Left ventricle myocardium inferior (tissue), 1 donor: ENCODE measurements around the gene COL18A1. TPM values are rescaled to one million over a fixed set of nuclear protein-coding genes. Genes with fewer than 3 reads are reported as not detected.

Experiments used
- DNase-seq: peaks from one replicate; pipeline ENCODE4 v3.0.0-alpha.2; 2020
- H3K27ac ChIP-seq: fragments of 200-600 bp; replicated peaks from 2 replicates; pipeline ENCODE4 v1.8.0; 2021
- H3K27me3 ChIP-seq: fragments of 200-600 bp; 2 replicates; pipeline ENCODE4 v1.8.0; 2021; ENCODE audit warnings: low read depth
- H3K36me3 ChIP-seq: fragments of 200-600 bp; 2 replicates; pipeline ENCODE4 v1.8.0; 2021
- H3K4me1 ChIP-seq: fragments of 200-600 bp; 2 replicates; pipeline ENCODE4 v1.8.0; 2021
- H3K4me3 ChIP-seq: fragments of 200-600 bp; 2 replicates; pipeline ENCODE4 v1.8.0; 2021; ENCODE audit warnings: mild to moderate bottlenecking, moderate library complexity
- H3K9me3 ChIP-seq: fragments of 200-600 bp; replicated peaks from 2 replicates; pipeline ENCODE4 v1.8.0; 2021
- CTCF ChIP-seq: fragments of 200-600 bp; IDR thresholded peaks from 2 replicates; pipeline ENCODE4 v1.8.0; 2021; ENCODE audit warnings: antibody characterized with exemption, mild to moderate bottlenecking, borderline replicate concordance
- intact Hi-C: fragments of 100-400 bp; cut with micrococcal nuclease; formaldehyde crosslinking; loops from one replicate; pipeline ENCODE4 v1.11.0; 2022
- total RNA-seq: library from RNA; stranded (reverse); fragmentation: NEBNext Ultra II Directional; extraction: Animal tissue kit (Norgen Biotek cat#: 25700); gene quantifications from one replicate; pipeline ENCODE4 v1.2.1, GENCODE V29; 2021
- donor health status: DM: no; HTN: yes; CAD: no; lungs with severe emphysema.

COL18A1 gene
- total RNA-seq, 1 donor from 2014 or later, result 66.5 TPM

GRCh38 chr21:45556302-45556644, 151.3 kb downstream of the COL18A1 start:
- Histone ChIP-seq H3K27ac (peak overlapping the region; percentile 86), H3K4me1 (peaks cover 14% of the 10 kb centered on the region), H3K27me3 (peaks cover 31% of the 10 kb centered on the region), H3K9me3 (no peaks in the 10 kb centered on the region), H3K36me3 (no peaks in the 10 kb centered on the region), H3K4me3 (peak overlapping the region; percentile 72)
- TF ChIP-seq CTCF, result no peak
- no peak for DNase-seq
- intact Hi-C loops, result no loop called here

GRCh38 chr21:45556645-45557615, 152.0 kb downstream of the COL18A1 start:
- peaks cover 33% of the 10 kb centered on the region for H3K27me3 ChIP-seq
- H3K27ac ChIP-seq, result no peak overlapping the region
- H3K9me3 ChIP-seq, result no peaks in the 10 kb centered on the region
- H3K4me1 ChIP-seq, result peaks cover 14% of the 10 kb centered on the region
- no peak for TF ChIP-seq CTCF
- no peaks in the 10 kb centered on the region for H3K36me3 ChIP-seq
- intact Hi-C loops, result no loop called here
- H3K4me3 ChIP-seq, result no peak overlapping the region
- DNase-seq, result peak; percentile 14

DNA sequence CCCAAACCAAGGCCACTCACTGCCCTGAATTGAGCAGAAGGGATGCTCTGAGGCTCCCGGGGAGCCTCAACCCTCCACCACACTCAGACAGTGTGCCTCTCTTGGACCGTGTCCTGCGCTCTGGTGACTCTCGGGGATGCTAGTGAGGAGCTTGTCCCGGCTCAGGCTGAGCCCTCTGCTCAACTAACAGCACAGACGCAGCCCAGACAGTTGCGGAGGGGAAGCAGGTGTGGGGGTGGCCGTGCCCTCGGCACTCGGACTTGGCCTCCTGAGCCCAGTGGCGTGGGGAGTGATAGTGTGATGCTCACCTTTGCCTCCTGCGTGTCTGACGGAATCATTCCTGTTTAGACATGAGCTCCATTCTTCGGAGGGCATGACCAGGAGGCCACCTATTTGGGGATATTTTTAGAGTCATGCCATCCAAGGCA, 152.7 kb downstream of the COL18A1 start:
- DNase-seq, result no peak
- Histone ChIP-seq H3K4me1 (peaks cover 14% of the 10 kb centered on the region), H3K4me3 (no peak overlapping the region), H3K27me3 (peaks cover 33% of the 10 kb centered on the region), H3K36me3 (no peaks in the 10 kb centered on the region), H3K9me3 (no peaks in the 10 kb centered on the region), H3K27ac (no peak overlapping the region)
- intact Hi-C loops, result no loop called here
- TF ChIP-seq CTCF, result no peak

- no peaks in the 10 kb centered on the region for H3K36me3 ChIP-seq
- TF ChIP-seq CTCF, result no peak
- H3K4me1 ChIP-seq, result peaks cover 14% of the 10 kb centered on the region
- no peak overlapping the region for H3K4me3 ChIP-seq
- H3K27ac ChIP-seq, result no peak overlapping the region
- peak; percentile 11 for DNase-seq
- peaks cover 34% of the 10 kb centered on the region for H3K27me3 ChIP-seq
- intact Hi-C loops, result no loop called here
- peaks cover 5% of the 10 kb centered on the region for H3K9me3 ChIP-seq
These were observed 153.2 kb downstream of the COL18A1 start for GRCh38 chr21:45558044-45558721.

DNA sequence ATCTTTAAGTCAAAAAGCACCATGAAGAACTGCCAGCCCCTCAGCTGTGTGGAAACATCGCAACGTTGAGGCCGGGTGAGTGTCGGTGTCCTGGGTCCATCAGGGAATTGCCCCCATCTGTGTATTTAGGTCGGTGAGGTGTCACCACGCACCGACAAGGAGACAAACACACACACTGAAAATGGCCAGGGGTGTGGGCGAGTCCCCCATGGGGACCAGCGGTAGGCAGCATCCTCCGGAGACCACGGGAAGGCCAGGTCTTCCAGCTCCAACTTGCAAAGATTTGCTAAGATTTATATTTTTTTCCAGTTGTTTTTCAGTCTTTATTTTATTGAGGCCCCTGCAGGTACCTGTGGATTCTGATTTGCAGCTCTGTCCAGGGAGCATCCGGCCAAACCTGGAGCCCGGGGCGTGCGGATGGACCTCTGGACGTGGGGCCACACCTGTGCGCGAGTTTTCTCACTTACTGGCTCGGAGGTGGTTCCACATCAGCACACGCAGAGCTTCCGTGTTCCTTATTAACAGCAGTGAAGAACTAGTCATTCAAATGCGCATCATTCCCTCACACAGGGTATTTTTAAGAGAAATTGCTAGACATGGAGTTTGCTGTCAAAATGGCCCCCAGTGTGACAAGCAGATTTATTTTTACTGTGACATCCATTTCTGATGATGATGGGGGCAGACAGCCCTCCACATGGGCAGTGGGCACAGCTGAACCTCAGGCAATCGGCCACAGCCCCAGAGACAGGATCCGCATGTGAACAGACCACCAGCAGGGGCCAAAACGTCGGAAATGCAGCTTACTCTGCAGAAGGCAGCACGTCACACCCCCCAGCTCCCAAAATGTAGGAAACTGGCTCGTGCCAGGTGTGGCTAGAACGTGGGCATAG, 154.5 kb downstream of the COL18A1 start:
- peaks cover 13% of the 10 kb centered on the region for H3K4me1 ChIP-seq
- no peak overlapping the region for H3K4me3 ChIP-seq
- TF ChIP-seq CTCF, result no peak
- H3K27ac ChIP-seq, result no peak overlapping the region
- H3K27me3 ChIP-seq, result peaks cover 44% of the 10 kb centered on the region
- H3K36me3 ChIP-seq, result no peaks in the 10 kb centered on the region
- H3K9me3 ChIP-seq, result peaks cover 6% of the 10 kb centered on the region
- peak; percentile 3 for DNase-seq
- intact Hi-C loops, result no loop called here
